Activated gamma-delta T cell treated with Interleukin-2 at 50 U/mL for 16 hours (primary cell): ENCODE measurements around the gene LAMA2.

ENCODE experiments used
- DNase-seq: peaks from one replicate; pipeline ENCODE4 v3.0.0-alpha.2; 2020

The LAMA2 gene

GRCh38 chr6:128903715-128904114 is 20.8 kb downstream of the LAMA2 start:
- DNase-seq: no peak

- DNase-seq: no peak
Measured at GRCh38 chr6:128914051-128914450, 31.1 kb downstream of the LAMA2 start.

GRCh38 chr6:128918886-128919285 is 35.9 kb downstream of the LAMA2 start:
- DNase-seq: no peak

- DNase-seq: no peak
Measured at GRCh38 chr6:128919412-128920180, 36.7 kb downstream of the LAMA2 start.

- no peak for DNase-seq
Measured at GRCh38 chr6:128925765-128926164, 42.8 kb downstream of the LAMA2 start.

- DNase-seq: no peak
Measured at GRCh38 chr6:128929869-128930268, 46.9 kb downstream of the LAMA2 start.

GRCh38 chr6:128930321-128930720 is 47.4 kb downstream of the LAMA2 start:
- no peak for DNase-seq

GRCh38 chr6:128932061-128932460 is 49.1 kb downstream of the LAMA2 start:
- DNase-seq: no peak

- DNase-seq: no peak
Measured at GRCh38 chr6:128950864-128951263, 67.9 kb downstream of the LAMA2 start.

GRCh38 chr6:128952902-128953301 is 70.0 kb downstream of the LAMA2 start:
- no peak for DNase-seq

GRCh38 chr6:128954308-128955043 is 71.5 kb downstream of the LAMA2 start:
- DNase-seq: no peak

GRCh38 chr6:128963561-128963960 is 80.6 kb downstream of the LAMA2 start:
- no peak for DNase-seq

- DNase-seq: no peak
Measured at GRCh38 chr6:128964233-128964755, 81.4 kb downstream of the LAMA2 start.

GRCh38 chr6:128964771-128965170 is 81.8 kb downstream of the LAMA2 start:
- no peak for DNase-seq

- DNase-seq: no peak
Measured at GRCh38 chr6:128966934-128967333, 84.0 kb downstream of the LAMA2 start.

- DNase-seq: no peak
Measured at GRCh38 chr6:128979071-128979470, 96.1 kb downstream of the LAMA2 start.

- DNase-seq: no peak
Measured at GRCh38 chr6:128981716-128982115, 98.8 kb downstream of the LAMA2 start.

GRCh38 chr6:128990360-128990759 is 107.4 kb downstream of the LAMA2 start:
- DNase-seq: no peak

GRCh38 chr6:128990915-128991314 is 108.0 kb downstream of the LAMA2 start:
- DNase-seq: no peak

- no peak for DNase-seq
Measured at GRCh38 chr6:128993166-128993565, 110.2 kb downstream of the LAMA2 start.

GRCh38 chr6:128997880-128998279 is 114.9 kb downstream of the LAMA2 start:
- DNase-seq: no peak

- no peak for DNase-seq
Measured at GRCh38 chr6:129006724-129007514, 124.0 kb downstream of the LAMA2 start.

- DNase-seq: no peak
Measured at GRCh38 chr6:129007701-129008373, 124.9 kb downstream of the LAMA2 start.
